Activated CD8-positive, alpha-beta T cell treated with anti-CD3 and anti-CD28 coated beads, Interleukin-2, amount 10 ng/mL, durations not matched to agents 7 days and 5 days (primary cell): ENCODE results near the gene SLC25A11. TPM values are rescaled to one million over a fixed set of nuclear protein-coding genes. Genes with fewer than 3 reads are reported as not detected.

Source experiments
- ATAC-seq: fragments of 150-1000 bp; cut with Tn5 transposase; one replicate; pipeline ENCODE4 v1.10.0; 2021; ENCODE audit warnings: moderate library complexity
- CTCF ChIA-PET: fragments of 350-600 bp; sonication (Branson Sonifier 250); formaldehyde crosslinking; loops from one replicate; lab custom pipeline; 2021; ENCODE audit warnings: antibody characterized with exemption; lab: Charles Lee
- POLR2A ChIA-PET: fragments of 350-600 bp; sonication (Branson Sonifier 250); formaldehyde crosslinking; loops from one replicate; lab custom pipeline; 2021; ENCODE audit warnings: antibody characterized with exemption; lab: Charles Lee
- DNase-seq: peaks from one replicate; pipeline ENCODE4 v3.0.0-alpha.2; 2020
- H3K27ac Mint-ChIP-seq: one replicate; pipeline ENCODE4 v1.8.0; 2021; ENCODE audit warnings: mild to moderate bottlenecking, mixed read lengths
- H3K27me3 Mint-ChIP-seq: one replicate; pipeline ENCODE4 v1.8.0; 2021; ENCODE audit warnings: low read depth, mixed read lengths
- H3K36me3 Mint-ChIP-seq: one replicate; pipeline ENCODE4 v1.8.0; 2021; ENCODE audit warnings: low read depth, mixed read lengths
- H3K4me1 Mint-ChIP-seq: one replicate; pipeline ENCODE4 v1.8.0; 2021; ENCODE audit warnings: low read depth, mixed read lengths
- H3K4me3 Mint-ChIP-seq: one replicate; pipeline ENCODE4 v1.8.0; 2021; ENCODE audit warnings: mild to moderate bottlenecking, mixed read lengths
- H3K9me3 Mint-ChIP-seq: one replicate; pipeline ENCODE4 v1.8.0; 2022; ENCODE audit warnings: mixed read lengths; ENCODE audit not compliant: insufficient read depth
- total RNA-seq, 2 experiments: library from RNA; stranded (reverse); gene quantifications; one replicate each; pipeline ENCODE4 v1.2.3, GENCODE V29; 2021

Gene SLC25A11
- total RNA-seq, 2 experiments from 2014 or later, result 78.5 to 86.4 TPM

- Mint-ChIP-seq H3K36me3 (peaks cover 54% of the 10 kb centered on the region), H3K27ac (peak overlapping the region; percentile 24), H3K4me1 (peaks cover 21% of the 10 kb centered on the region), H3K4me3 (no peak overlapping the region), H3K9me3 (no peaks in the 10 kb centered on the region), H3K27me3 (no peaks in the 10 kb centered on the region)
- DNase-seq (no peak), ATAC-seq (no peak)
- ChIA-PET CTCF (interaction anchor here (0.7 kb wide), 1 partner anchor 33 kb away, joined by 3 read pairs; the partner anchor contains the start of genes RNF167 and SLC25A11), POLR2A (interaction anchor here (0.6 to 1.3 kb wide), 3 partner anchors 8 to 513 kb away, joined by 3 to 4 read pairs (median 4); partner anchors contain the start of genes DERL2 and MIS12)
Measured at GRCh38 chr17:4973256-4974114, 33.6 kb upstream of the SLC25A11 start.

GRCh38 chr17:4972752-4973151, 32.9 kb upstream of the SLC25A11 start:
- peaks cover 21% of the 10 kb centered on the region for H3K4me1 Mint-ChIP-seq
- H3K27me3 Mint-ChIP-seq, result no peaks in the 10 kb centered on the region

GRCh38 chr17:4972322-4972721, 32.5 kb upstream of the SLC25A11 start:
- ChIA-PET POLR2A (interaction anchor here (8.2 kb wide), 1 partner anchor 23 kb away, joined by 239 read pairs; the partner anchor contains the start of genes ENO3 and PFN1), CTCF (interaction anchor here (1.9 to 3.4 kb wide), 2 partner anchors 8 to 58 kb away, joined by 5 to 30 read pairs; no protein-coding TSS in a partner anchor)
- Mint-ChIP-seq H3K36me3 (peaks cover 43% of the 10 kb centered on the region), H3K4me3 (no peak overlapping the region), H3K9me3 (no peaks in the 10 kb centered on the region), H3K4me1 (peaks cover 21% of the 10 kb centered on the region), H3K27ac (no peak overlapping the region), H3K27me3 (no peaks in the 10 kb centered on the region)
- ATAC-seq, result no peak
- no peak for DNase-seq

More at GRCh38 chr17:4972752-4973151, 32.9 kb upstream of the SLC25A11 start:
- DNase-seq (no peak), ATAC-seq (no peak)
- ChIA-PET CTCF (no interaction called here), POLR2A (interaction anchor here (1.1 to 8.2 kb wide), 2 partner anchors 14 to 24 kb away, joined by 4 to 239 read pairs; partner anchors contain the start of genes ENO3 and PFN1)
- Mint-ChIP-seq H3K27ac (no peak overlapping the region), H3K9me3 (no peaks in the 10 kb centered on the region), H3K36me3 (peaks cover 47% of the 10 kb centered on the region), H3K4me3 (no peak overlapping the region)

- DNase-seq (no peak), ATAC-seq (no peak)
- peaks cover 21% of the 10 kb centered on the region for H3K4me1 Mint-ChIP-seq
- no peaks in the 10 kb centered on the region for H3K9me3 Mint-ChIP-seq
- ChIA-PET CTCF (interaction anchor here (1.6 to 3.4 kb wide), 3 partner anchors 9 to 62 kb away, joined by 5 to 30 read pairs (median 6); no protein-coding TSS in a partner anchor), POLR2A (interaction anchor here (1.5 to 8.2 kb wide), 3 partner anchors 23 to 31 kb away, joined by 3 to 239 read pairs (median 101); partner anchors contain the start of genes ENO3, PFN1, RNF167 and SLC25A11)
- peaks cover 39% of the 10 kb centered on the region for H3K36me3 Mint-ChIP-seq
- no peaks in the 10 kb centered on the region for H3K27me3 Mint-ChIP-seq
- H3K4me3 Mint-ChIP-seq, result no peak overlapping the region
- H3K27ac Mint-ChIP-seq, result no peak overlapping the region
Measured at GRCh38 chr17:4971826-4972225, 32.0 kb upstream of the SLC25A11 start.

GRCh38 chr17:4970273-4970672, 30.4 kb upstream of the SLC25A11 start:
- Mint-ChIP-seq H3K36me3 (peaks cover 44% of the 10 kb centered on the region), H3K4me3 (no peak overlapping the region), H3K27ac (peak overlapping the region; percentile 60), H3K27me3 (no peaks in the 10 kb centered on the region), H3K9me3 (no peaks in the 10 kb centered on the region), H3K4me1 (peaks cover 32% of the 10 kb centered on the region)
- ATAC-seq (no peak), DNase-seq (no peak)
- ChIA-PET CTCF (interaction anchor here (0.8 to 3.4 kb wide), 7 partner anchors 10 to 92 kb away, joined by 3 to 30 read pairs (median 5); partner anchors contain the start of gene C17orf107), POLR2A (interaction anchor here (0.8 to 8.2 kb wide), 4 partner anchors 21 to 61 kb away, joined by 3 to 239 read pairs (median 52); partner anchors contain the start of genes ENO3, PFN1, RNF167 and SLC25A11)

GRCh38 chr17:4969551-4970173, 29.8 kb upstream of the SLC25A11 start:
- H3K4me3 Mint-ChIP-seq, result no peak overlapping the region
- ChIA-PET POLR2A (interaction anchor here (0.8 to 8.2 kb wide), 3 partner anchors 20 to 60 kb away, joined by 3 to 239 read pairs (median 101); partner anchors contain the start of genes ENO3, PFN1, RNF167 and SLC25A11), CTCF (interaction anchor here (0.8 to 3.4 kb wide), 7 partner anchors 11 to 92 kb away, joined by 3 to 30 read pairs (median 5); partner anchors contain the start of genes C17orf107 and CAMTA2)
- ATAC-seq (no peak), DNase-seq (peak; percentile 30)
- no peaks in the 10 kb centered on the region for H3K9me3 Mint-ChIP-seq
- H3K27me3 Mint-ChIP-seq, result no peaks in the 10 kb centered on the region
- no peak overlapping the region for H3K27ac Mint-ChIP-seq
- H3K36me3 Mint-ChIP-seq, result peaks cover 47% of the 10 kb centered on the region
- peaks cover 34% of the 10 kb centered on the region for H3K4me1 Mint-ChIP-seq

GRCh38 chr17:4969047-4969550, 29.3 kb upstream of the SLC25A11 start:
- no peak overlapping the region for H3K27ac Mint-ChIP-seq
- peaks cover 44% of the 10 kb centered on the region for H3K36me3 Mint-ChIP-seq
- no peaks in the 10 kb centered on the region for H3K9me3 Mint-ChIP-seq
- ChIA-PET POLR2A (interaction anchor here (0.7 to 8.2 kb wide), 5 partner anchors 13 to 60 kb away, joined by 3 to 239 read pairs (median 5); partner anchors contain the start of genes ENO3, PFN1, RNF167 and SLC25A11), CTCF (interaction anchor here (0.8 to 3.4 kb wide), 5 partner anchors 11 to 60 kb away, joined by 3 to 30 read pairs (median 10); partner anchors contain the start of genes CAMTA2 and ENO3)
- ATAC-seq, result no peak
- H3K27me3 Mint-ChIP-seq, result no peaks in the 10 kb centered on the region
- H3K4me3 Mint-ChIP-seq, result no peak overlapping the region
- DNase-seq, result peak; percentile 55
- H3K4me1 Mint-ChIP-seq, result peaks cover 31% of the 10 kb centered on the region

- Mint-ChIP-seq H3K4me3 (no peak overlapping the region), H3K9me3 (no peaks in the 10 kb centered on the region), H3K4me1 (peaks cover 25% of the 10 kb centered on the region), H3K36me3 (peaks cover 40% of the 10 kb centered on the region), H3K27me3 (no peaks in the 10 kb centered on the region), H3K27ac (no peak overlapping the region)
- CTCF ChIA-PET, result interaction anchor here (0.8 to 3.7 kb wide), 6 partner anchors 11 to 63 kb away, joined by 3 to 26 read pairs (median 10); partner anchors contain the start of genes CAMTA2, ENO3, RNF167 and SLC25A11
- ATAC-seq, result no peak
- POLR2A ChIA-PET, result interaction anchor here (0.7 to 8.2 kb wide), 8 partner anchors 11 to 60 kb away, joined by 3 to 239 read pairs (median 5); partner anchors contain the start of genes ENO3, PFN1, RNF167 and SLC25A11
- no peak for DNase-seq
Measured at GRCh38 chr17:4968486-4969046, 28.7 kb upstream of the SLC25A11 start.

GRCh38 chr17:4967539-4968485, 28.0 kb upstream of the SLC25A11 start, which contains the start of gene SPAG7:
Gene SPAG7 (minus strand): TSS chr17:4967817. CDS start chr17:4967804, 13 bp downstream.
- H3K4me1 Mint-ChIP-seq, result peaks cover 22% of the 10 kb centered on the region
- ATAC-seq (peak; percentile 69), DNase-seq (peak; percentile 95)
- H3K27me3 Mint-ChIP-seq, result no peaks in the 10 kb centered on the region
- peaks cover 37% of the 10 kb centered on the region for H3K36me3 Mint-ChIP-seq
- ChIA-PET POLR2A (interaction anchor here (0.7 to 8.2 kb wide), 13 partner anchors 10 to 258 kb away, joined by 3 to 239 read pairs (median 4); partner anchors contain the start of genes ARRB2, ENO3, PFN1 and RNF167), CTCF (interaction anchor here (0.8 to 3.7 kb wide), 21 partner anchors 12 to 177 kb away, joined by 3 to 30 read pairs (median 8); partner anchors contain the start of genes C17orf107, CAMTA2, CHRNE and ENO3)
- no peak within 1 kb of the TSS for H3K4me3 Mint-ChIP-seq
- H3K27ac Mint-ChIP-seq, result no peak within 1 kb of the TSS
- no peaks in the 10 kb centered on the region for H3K9me3 Mint-ChIP-seq
